Measurements from ENCODE around the gene PIK3C2G.
"Not testable (repeated sequence)": the region's sequence is repeated elsewhere in the genome, so short reads cannot be mapped to it uniquely, and the experiment has no call there.

The PIK3C2G gene

DNA sequence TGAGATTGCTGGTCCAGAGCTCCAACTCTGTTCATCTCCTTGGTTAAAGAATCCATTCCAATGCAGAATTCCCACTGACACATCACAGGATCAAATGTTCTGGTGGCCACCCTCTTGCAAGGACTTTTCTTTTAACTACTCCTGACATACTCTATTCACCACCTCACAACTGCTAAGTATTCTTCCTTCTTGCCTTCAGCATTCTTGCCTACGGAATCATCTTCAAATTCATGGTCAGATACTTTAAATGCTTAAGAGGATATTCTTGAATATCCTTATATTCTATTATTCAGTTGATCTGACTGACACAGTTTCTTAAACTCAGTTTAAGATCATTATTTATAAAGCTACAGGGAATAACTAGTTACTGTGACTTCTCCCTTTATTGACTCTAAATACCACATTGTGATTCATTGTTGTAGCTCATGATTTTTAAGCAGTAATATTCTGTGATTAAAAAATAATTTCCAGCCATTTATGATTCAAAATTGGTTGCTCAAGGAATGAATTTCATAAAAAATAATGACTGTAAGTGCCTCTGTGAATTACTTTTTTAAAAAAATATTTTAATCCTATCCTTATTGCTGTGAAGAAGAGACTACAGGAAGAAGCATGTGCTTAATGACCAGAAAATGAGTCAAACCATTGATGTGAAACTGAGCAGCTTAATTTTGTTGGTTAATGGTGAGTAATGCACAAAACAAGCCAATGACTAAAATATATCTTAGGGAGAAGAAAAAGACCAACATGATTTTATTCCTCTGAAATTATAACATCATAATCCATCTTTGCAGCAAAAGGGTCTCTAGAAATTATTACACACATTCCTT lies 207.1 kb downstream of the PIK3C2G start:
- no peak for DNase-seq (ENCODE audit: low read depth in 2 of 2)

DNA sequence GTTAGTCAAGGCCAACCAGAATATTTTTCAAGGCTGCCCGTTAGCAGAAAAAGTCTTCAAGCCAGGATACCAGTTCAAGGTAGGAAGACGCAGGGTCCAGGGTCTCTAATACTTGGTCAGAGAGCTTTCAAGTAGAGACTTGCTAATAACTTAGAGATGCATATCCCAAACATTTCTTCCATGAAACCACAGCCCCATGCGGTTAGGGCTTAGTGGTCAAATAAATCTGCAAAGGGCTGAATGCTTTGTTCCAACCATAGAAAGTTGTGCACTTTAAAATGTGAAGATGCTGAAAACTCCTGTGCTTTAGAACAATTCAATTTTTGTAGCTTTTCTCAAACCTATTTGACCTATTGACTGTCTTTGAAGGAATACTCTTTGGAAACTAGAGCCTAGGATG lies 208.9 kb downstream of the PIK3C2G start:
- DNase-seq (ENCODE audit: low read depth in 2 of 2) = no peak

GRCh38 chr12:18472304-18472703 lies 211.0 kb downstream of the PIK3C2G start:
- DNase-seq (ENCODE audit: low read depth in 2 of 2) = no peak

- DNase-seq (ENCODE audit: low read depth in 2 of 2) = no peak
Observed at GRCh38 chr12:18472806-18473205, 211.5 kb downstream of the PIK3C2G start.

- DNase-seq (ENCODE audit: low read depth in 2 of 2) = no peak
Observed at GRCh38 chr12:18476861-18477260, 215.5 kb downstream of the PIK3C2G start.

GRCh38 chr12:18479256-18479655 lies 217.9 kb downstream of the PIK3C2G start:
- no peak for DNase-seq (ENCODE audit: low read depth in 2 of 2)

- DNase-seq (ENCODE audit: low read depth in 2 of 2) = no peak
Observed at GRCh38 chr12:18482601-18483120, 221.3 kb downstream of the PIK3C2G start.

GRCh38 chr12:18483698-18484325 lies 222.5 kb downstream of the PIK3C2G start:
- DNase-seq (ENCODE audit: low read depth in 2 of 2) = no peak

DNA sequence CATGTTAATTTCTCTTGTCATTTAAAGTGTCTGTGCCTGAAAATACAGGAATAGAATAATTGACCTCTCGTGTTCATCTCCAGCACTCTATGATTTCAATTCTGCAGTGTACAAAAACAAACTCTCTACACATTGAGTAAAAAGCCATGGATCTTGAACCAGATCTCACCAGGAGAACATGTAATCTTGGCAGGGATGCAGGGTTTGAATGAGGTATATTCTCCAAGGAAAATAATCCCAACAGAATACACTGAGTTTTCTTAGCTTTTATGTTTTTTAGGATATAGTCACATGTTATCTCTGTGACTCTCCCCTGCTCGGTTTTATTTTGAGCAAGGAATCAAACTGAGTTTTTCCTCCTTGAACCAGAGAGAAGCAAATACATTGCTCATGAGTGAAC lies 224.7 kb downstream of the PIK3C2G start:
- DNase-seq (ENCODE audit: low read depth in 2 of 2) = no peak

- DNase-seq (ENCODE audit: low read depth in 2 of 2) = no peak
Observed at GRCh38 chr12:18487509-18487908, 226.2 kb downstream of the PIK3C2G start.

- no peak for DNase-seq (ENCODE audit: low read depth in 2 of 2)
Observed at GRCh38 chr12:18492372-18493025, 231.2 kb downstream of the PIK3C2G start.

GRCh38 chr12:18496156-18496555 lies 234.8 kb downstream of the PIK3C2G start:
- no peak for DNase-seq (ENCODE audit: low read depth in 2 of 2)

DNA sequence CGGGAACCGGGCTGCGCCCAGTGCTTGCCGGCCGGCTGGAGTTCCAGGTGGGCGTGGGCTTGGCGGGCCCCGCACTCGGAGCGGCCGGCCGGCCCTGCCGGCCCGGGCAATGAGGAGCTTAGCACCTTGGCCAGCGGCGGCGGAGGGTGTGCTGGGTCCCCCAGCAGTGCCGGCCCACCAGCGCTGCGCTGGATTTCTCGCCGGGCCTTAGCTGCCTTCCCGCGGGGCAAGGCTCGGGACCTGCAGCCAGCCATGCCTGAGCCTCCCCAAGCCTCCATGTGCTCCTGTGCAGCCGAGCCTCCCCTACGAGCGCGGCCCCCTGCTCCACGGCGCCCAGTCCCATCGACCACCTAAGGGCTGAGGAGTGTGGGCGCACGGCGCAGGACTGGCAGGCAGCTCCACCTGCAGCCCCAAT lies 238.8 kb downstream of the PIK3C2G start:
- DNase-seq (ENCODE audit: low read depth in 2 of 2) = not testable (repeated sequence)

- not testable (repeated sequence) for DNase-seq (ENCODE audit: low read depth in 2 of 2)
Observed at GRCh38 chr12:18500736-18501135, 239.4 kb downstream of the PIK3C2G start.

DNA sequence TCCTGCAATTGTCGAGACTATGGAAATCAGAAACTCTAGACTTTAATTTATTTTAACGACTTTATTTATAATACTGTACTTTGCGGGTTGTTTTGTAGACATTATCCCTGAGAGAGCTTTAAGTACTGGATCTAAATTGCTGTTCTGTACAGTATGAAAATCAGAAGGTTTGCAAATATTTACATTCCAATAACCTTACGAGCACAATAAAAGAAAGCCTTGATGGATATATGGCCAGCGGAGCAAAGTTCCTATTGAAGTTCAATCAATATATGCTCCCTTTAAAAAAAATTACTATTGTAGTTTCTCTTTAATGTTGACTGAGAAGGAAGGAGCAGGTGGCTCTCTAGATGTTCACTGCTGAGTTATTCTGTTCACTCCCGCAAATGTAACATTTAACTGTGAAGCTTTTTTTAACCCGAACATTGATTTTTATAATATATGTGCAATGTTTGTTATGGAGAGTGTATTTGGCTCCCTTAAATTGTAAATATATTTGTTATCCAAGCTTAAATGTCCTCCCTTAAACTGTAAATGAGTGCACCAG lies 241.2 kb downstream of the PIK3C2G start:
- DNase-seq (ENCODE audit: low read depth in 2 of 2) = no peak

DNA sequence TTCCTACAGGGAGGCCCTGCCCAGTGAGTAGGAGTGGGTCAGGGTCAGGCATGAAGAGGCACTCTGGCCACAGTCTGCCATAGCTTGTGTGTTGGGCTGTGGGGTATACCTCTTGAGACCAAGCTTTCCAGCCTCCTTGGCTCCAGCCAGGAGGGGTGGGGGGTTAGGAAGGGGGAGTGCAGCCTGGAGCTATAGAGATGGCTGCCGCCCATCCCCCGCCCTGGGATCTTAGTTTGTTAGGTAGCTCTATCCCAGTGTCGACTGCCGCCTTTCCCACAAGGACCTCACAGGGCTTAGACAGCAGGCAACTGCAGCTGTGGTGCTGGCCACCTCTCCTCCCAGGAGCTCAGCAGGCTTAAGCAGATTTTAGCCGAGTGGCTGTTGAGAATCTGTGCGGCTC lies 260.1 kb downstream of the PIK3C2G start:
- DNase-seq (ENCODE audit: low read depth in 2 of 2) = no peak

DNA sequence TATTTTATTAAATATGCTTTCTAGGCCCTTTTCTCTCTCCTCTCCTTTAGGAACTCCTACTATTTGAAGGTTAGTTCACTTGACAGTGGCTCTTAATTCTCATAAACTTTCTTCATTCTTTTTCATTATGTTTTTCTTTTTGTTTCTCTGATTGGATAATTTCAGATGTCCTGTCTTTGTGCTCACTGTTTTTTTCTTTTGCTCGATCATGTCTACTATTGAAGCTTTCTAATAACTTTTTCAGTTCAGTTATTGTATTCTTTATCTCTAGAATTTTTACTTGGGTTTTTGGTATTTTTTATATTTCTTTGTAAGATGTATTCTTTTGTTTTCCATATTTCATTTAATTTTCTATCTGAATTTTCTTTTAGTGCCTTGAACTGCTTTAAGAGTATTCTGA lies 261.5 kb downstream of the PIK3C2G start:
- no peak for DNase-seq (ENCODE audit: low read depth in 2 of 2)

GRCh38 chr12:18542497-18542896 lies 281.2 kb downstream of the PIK3C2G start:
- DNase-seq (ENCODE audit: low read depth in 2 of 2) = not testable (repeated sequence)

- DNase-seq (ENCODE audit: low read depth in 2 of 2) = no peak
Observed at GRCh38 chr12:18546399-18546798, 285.1 kb downstream of the PIK3C2G start.

DNA sequence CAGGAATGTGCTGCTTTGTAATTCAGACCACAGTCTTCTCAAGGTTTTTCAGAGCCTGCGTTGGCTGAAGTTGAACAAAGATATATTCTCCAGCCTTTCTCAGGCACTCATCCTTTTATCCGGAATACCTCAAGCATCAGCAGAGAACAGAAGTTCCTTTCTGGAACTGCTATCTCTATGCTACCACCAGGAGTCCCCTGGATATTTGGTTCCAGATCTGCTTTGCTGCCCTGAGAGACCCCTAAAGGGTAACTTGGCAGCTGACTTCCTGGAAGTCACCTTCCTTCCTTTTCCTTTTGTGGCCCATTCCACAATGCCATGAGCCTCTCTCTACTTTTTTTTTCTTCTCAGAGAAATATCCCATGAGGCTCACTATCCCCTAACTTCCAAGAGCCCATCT lies 288.3 kb downstream of the PIK3C2G start:
- no peak for DNase-seq (ENCODE audit: low read depth in 2 of 2)

DNA sequence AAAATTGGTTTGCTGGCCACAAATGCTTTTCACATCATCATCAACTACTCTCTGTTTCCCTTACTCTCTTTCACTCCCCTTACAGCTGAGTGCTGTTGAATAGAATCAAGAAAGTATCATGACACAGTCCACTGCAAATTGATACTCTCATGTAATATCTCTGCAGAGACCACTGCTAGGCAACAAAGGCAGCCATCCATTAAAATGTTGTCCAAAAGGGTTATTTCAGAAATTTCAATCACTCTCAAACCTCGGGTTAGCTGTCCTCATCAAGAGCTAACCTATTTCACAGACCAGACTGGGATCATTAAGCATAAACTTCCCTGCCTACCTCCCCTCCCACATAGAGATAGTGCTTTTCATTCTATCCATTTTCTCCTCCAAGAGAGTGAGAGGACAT lies 289.8 kb downstream of the PIK3C2G start:
- DNase-seq (ENCODE audit: low read depth in 2 of 2) = no peak

GRCh38 chr12:18551701-18552100 lies 290.4 kb downstream of the PIK3C2G start:
- no peak for DNase-seq (ENCODE audit: low read depth in 2 of 2)

Measured in stimulated activated CD8-positive, alpha-beta memory T cell treated with anti-CD3 and anti-CD28 coated beads, Interleukin-7, amount 100 ng/mL, for 1 hour (primary cell).